HG02763 (cell line): ENCODE results near the gene LGALS1.
"Not testable (repeated sequence)": the region's sequence is repeated elsewhere in the genome, so short reads cannot be mapped to it uniquely, and the experiment has no call there.

Experiments used
- ATAC-seq: cut with Tn5 transposase; IDR thresholded peaks from one replicate; pipeline ENCODE4 v1.9.1; 2021; ENCODE audit warnings: mild to moderate bottlenecking, moderate library complexity; ENCODE audit not compliant: unreplicated experiment

The LGALS1 gene

DNA sequence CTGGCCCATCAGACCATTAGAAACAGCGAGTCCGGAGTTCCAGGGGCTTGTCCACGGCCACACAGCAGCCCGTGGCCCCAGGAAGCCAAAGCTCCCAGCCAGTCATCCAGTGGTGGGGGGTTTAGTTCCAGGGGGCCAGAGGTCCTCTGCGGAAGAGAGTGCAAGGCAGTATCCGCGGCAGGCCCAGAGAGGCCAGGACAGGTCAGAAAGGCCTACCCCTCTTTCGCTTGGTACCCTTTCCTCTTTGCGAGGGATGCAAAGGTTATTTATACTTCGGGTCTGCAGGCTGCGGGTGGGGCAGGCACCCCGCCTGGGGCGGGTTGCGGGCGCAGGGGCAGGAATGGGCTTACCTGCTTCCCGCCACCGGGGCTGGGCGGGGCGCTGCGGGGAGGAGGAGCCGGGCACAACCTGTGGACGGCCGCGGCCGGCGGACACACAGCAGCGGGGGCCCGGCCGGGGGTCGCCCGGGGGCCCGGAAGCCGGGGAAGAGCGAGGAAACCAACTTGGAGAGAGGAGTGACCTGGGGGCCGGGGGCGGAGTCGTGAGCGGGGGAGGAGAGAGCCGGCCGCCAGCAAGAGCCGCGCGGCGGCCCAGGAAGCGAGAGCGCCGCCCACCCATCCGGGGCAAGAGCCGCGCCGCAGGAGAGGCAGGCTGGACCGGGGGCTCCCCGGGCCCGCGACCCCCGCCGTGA, 36.2 kb upstream of the LGALS1 start, which contains the start of gene SH3BP1:
Gene SH3BP1, plus strand, starts transcription at position 600 of the 691 bp plus-strand sequence. CDS start 119 bp downstream, outside the sequence.
- ATAC-seq, result no peak

DNA sequence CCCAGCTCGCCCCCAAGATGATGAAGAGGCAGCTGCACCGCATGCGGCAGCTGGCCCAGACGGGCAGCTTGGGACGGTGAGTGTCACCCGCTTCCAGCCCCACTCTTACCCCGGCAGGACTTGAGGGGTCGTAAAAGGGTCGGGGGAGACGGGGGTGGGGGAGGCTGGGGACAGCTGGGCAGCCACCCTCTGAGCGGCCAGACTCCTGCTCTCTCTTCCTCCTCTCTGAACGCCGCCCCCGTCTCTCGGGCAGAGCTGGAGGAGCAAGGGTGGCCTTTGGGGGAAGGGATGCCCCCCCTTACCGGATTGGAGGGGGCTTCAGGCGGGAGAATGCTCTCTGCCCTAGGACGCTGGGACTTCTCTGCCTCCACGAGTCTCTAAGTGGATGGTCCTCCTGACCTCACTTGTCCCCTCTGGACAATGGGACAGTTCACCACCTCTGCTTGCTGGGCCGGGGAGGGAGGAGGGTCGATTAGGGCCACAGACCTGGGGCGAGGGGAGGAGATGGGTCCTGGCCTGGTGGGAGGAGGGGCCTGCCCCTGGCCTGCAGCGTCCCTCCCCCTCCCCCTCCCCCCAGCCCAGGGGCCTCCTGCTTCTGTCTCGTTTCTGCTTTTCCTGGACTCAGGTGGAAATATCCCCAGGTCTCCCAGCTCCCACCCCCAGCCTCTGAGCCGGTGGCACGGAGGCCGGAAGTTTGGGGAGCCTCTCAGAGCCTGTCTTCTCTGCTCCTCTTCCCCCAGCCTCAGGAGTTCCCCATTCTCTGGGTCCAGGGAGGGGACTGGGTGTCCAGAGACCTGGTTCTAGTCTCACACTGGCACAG, 35.5 kb upstream of the LGALS1 start:
- no peak for ATAC-seq

DNA sequence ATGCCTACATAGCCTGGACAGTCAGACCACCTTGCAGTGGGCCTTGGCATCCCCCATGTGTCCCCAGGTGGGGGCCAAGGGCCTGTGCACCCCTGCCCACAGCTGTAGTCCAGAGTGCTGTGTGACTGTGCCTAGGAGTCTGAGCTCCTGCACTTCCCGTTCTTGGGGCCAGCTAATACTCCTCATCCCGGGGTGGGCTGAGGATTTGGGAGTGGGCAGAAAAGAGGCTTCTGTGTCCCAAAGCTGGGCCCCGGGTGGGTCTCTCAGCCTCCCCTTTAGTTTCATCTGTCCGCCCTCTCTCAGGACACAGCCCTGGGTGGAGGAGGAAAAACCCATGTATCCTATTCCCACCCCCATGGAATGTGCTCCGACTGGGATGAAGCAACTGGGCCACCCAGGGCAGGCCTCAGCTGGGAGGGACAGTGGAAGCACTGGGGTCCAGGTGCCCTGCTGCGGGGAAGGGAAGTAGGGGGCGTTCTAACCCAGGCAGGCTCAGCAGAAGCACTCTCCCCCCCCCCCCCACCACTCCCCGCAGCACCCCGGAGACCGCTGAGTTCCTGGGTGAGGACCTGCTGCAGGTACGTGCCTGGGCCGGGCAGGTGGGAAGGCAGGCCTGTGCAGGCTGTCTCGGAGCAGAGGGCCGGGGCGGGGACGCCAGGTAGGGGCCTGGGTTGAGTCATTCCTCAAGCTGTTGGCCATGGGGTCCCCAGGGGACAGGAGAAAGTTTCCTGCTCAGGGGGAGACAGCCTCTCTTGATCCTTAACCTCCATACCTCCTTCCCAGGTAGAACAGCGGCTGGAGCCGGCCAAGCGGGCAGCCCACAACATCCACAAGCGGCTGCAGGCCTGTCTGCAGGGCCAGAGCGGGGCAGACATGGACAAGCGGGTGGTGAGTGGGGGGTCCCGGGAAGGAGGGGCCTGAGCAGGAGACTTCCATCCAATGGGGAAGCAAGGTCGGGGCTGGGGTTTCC, 34.6 kb upstream of the LGALS1 start:
- ATAC-seq, result no peak

DNA sequence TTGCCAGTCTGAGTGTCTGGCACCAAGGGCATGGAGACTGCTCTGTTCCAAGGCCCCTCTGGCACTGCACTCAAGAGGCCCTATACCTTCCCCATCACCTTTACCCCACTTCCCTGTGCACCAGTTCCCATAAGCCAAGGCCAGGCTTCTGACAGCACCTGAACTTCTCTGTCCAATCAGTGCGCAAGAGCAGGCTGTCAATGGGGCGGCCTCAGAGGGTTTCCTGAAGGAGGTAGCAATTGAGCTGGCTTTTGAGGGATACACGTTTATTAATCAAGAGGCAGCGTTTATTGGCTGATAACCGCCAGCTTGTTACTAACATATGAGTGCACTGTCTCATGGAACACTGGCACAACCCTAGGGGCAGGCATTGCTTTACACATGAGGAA, 33.9 kb upstream of the LGALS1 start:
- no peak for ATAC-seq

DNA sequence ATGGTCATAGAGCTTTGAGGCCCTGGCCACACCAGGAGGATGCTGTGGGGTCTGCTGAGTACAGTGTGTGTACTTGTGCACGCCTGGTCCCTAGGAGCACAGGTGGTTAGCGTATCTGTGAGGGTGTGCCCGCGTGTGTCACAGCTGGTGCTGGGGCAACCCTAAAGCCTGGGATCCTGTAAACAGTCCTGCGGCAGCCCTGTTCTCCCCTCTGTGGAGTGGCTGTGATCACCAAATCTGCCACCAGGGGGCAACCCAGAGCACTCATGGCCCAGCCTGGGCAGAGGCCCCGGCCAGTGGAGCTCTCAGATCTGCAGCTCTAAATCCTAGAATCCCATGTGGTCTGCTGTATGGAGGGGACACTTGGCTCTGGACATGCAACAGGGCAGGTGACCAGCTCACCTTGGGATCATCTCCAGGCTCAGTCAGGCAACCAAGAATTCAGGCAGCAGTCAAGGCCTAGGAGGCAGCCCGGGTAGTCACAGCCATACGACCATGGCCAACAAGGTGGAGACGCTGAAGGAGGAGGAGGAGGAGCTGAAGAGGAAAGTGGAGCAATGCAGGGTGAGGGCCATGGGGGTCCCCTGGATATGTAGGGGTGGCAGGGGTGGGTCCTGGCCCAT, 32.1 kb upstream of the LGALS1 start:
- no peak for ATAC-seq

DNA sequence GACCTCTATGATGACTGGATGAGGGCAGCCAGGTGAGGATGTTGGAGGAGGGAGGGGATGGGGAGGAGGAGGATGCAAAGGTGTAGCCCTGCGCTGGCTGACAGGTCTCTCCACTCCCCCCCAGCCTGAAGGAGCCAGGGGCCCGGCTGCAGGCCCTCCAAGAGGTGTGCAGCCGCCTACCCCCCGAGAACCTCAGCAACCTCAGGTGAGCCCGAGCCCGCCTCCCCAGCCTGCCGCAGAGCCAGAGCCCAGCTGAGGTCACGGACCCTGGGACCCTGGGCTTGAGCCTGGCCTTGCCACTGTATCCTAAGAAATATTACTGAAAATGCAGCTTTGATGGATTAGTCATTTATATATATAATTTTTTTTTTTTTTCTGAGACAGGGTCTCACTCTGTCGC, 28.1 kb upstream of the LGALS1 start:
- no peak for ATAC-seq

DNA sequence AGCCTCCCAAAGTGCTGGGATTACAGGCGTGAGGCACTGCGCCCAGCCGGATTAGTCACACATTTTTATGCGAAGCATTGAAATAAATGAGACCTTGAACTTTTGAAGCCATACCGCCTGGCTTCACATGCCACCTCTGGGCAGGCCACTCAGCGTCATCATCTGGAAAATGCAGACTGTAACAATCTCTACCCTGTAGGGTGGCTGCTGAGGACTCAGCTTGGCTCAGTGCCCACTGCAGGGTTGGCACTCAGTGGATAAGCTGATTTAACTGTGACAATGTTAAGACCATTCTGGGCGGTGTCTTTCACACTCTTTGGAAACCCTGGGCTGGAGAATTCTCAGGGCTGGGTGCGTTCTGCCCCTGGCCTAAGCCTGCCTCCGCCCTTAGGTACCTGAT, 27.5 kb upstream of the LGALS1 start:
- no peak for ATAC-seq

DNA sequence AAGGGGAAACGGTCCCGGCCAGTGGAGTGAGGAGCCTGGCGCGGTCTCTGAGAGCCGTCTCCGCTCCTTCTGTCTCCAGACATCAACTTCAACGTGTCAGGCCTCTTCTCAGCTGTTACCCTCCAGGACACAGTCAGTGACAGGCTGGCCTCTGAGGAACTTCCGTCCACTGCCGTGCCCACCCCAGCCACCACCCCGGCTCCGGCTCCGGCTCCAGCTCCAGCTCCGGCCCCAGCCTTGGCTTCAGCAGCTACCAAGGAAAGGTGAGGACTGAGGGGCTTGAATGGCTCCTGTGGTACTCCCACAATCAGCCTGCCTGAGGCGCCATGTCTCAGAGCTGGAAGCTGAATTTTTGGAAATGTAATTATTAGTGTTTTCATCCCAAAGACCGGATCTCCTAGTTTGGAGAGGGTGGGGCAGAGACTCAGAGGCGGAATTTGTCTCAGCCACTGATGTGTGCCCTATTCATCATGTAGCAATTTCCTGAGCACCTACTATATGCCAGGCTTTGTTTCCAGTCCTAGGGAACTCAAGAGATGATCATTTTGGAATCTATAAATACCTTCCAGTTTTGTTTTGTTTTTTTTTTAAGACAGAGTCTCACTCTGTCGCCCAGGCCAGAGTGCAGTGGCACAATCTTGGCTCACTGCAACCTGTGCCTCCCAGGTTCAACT, 24.8 kb upstream of the LGALS1 start:
- ATAC-seq, result no peak

DNA sequence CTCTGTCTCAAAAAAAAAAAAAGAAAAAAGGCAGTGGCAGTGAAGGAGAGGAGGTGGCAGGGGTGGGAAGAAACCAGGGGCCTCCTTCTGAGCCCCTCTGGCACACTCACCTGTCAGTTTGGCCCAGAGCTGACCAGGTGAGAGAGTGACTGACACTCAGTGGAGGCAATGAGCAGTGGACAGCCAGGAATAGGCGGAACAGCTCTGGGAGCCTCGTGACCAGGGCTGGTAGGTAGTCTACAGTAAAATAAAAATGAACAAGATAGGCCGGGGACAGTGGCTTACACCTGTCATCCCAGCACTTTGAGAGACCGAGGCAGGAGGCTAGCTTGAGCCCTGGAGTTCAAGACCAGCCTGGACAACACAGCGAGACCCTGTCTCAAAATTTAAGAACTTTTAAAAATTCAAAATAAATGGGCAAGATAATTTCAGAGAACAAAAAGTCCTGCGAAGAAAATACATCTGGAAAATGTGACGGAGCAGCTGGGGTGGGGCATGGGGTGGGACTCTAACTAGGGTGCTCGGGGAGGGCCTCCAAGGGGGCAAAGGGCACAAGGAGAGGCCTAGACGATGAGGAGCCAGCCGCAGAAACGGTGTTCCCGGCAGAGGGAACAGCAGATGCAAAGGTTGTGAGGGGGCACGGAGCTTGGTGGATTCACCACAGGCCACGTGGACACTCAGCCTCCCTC, 20.7 kb upstream of the LGALS1 start:
- no peak for ATAC-seq

DNA sequence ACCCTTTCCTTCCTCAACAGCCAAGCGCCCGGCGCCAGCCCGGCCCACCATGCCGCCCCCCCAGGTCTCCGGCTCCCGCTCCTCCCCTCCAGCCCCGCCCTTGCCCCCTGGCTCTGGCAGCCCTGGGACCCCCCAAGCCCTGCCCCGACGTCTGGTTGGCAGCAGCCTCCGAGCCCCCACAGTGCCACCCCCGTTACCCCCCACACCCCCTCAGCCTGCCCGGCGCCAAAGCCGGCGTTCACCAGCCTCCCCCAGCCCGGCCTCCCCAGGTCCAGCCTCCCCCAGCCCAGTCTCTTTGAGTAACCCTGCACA, 20.2 kb upstream of the LGALS1 start:
- ATAC-seq, result no peak

DNA sequence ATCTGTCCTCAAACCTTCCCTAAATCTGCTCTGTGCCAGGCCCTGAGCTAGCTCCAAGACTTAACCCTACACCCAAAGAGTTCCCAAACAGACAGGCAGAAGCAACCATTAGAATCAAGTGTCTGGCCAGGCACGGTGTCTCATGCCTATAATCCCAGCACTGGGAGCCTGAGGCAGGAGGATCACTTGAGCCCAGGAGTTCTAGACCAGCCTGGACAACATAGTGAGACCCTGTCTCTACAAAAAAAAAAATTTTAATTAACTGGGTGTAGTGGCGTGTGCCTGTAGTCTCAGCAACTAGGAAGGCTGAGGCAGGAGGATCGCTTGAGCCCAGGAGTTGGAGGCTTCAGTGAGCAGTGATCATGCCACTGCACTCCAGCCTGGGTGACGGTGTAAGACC, 18.9 kb upstream of the LGALS1 start:
- not testable (repeated sequence) for ATAC-seq

DNA sequence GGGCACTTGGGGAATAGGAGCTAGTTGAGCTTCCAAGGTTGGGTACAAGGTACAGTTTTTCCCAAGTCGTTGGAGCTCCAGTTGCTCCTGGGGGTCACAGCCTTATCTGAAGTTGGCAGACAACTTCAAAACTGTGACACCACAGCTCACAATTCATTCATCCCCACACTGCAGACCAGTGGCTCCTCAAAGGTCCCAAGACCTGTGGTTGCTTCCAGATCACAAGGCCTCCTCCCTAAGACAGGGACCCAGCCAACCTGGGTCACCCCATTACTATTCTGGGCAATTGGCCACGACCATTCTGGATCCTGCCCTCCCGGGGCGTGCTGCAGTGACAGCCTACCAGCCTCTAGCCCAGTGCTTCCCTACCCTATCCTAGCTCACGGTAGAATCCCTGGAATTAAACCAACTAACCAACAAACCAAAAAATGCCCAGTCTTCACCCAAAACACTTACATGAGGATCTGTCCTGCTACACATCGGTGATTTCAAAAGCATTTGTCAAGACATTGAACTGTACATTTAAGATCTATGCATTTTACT, 17.8 kb upstream of the LGALS1 start:
- ATAC-seq, result no peak

DNA sequence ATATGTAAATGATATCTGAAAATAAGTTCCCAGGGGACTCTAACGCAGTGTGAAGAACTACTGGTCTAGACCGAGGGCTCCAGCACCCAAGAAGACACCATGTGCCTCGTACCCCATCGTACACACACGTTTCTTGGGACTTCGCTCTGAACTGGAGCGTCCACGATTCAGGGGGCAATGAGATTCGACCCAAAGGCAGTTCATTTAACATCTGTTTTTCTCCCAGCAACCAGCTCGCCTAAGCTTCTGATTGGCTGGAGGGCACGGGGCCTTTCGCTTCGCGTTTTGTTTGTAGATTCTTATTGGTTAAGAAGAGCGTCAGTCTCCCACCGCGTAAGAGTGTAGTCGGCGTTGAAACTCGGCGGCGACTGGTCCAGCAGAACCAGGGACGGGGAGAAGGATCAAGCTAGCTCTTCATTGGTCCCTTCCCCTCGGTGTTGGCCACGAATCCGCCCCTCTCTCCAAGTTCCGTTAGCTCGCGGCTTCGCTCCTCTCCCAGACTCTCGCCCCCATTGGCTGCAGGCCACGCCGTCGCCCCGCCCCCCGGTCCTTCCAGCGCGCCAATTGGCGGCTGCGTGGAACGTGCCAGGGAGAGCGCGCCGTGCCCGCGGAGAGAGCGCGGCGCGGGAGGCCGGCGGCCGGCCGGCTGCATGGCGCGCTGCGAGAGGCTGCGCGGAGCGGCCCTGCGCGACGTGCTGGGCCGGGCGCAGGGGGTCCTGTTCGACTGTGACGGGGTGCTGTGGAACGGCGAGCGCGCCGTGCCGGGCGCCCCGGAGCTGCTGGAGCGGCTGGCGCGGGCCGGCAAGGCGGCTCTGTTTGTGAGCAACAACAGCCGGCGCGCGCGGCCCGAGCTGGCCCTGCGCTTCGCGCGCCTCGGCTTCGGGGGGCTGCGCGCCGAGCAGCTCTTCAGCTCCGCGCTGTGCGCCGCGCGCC, 17.0 kb upstream of the LGALS1 start, which contains the start of gene PDXP:
Gene PDXP, plus strand, starts transcription at position 591 of the 933 bp plus-strand sequence. Its CDS starts 60 bp downstream, at position 651.
- peak; percentile 85 for ATAC-seq

DNA sequence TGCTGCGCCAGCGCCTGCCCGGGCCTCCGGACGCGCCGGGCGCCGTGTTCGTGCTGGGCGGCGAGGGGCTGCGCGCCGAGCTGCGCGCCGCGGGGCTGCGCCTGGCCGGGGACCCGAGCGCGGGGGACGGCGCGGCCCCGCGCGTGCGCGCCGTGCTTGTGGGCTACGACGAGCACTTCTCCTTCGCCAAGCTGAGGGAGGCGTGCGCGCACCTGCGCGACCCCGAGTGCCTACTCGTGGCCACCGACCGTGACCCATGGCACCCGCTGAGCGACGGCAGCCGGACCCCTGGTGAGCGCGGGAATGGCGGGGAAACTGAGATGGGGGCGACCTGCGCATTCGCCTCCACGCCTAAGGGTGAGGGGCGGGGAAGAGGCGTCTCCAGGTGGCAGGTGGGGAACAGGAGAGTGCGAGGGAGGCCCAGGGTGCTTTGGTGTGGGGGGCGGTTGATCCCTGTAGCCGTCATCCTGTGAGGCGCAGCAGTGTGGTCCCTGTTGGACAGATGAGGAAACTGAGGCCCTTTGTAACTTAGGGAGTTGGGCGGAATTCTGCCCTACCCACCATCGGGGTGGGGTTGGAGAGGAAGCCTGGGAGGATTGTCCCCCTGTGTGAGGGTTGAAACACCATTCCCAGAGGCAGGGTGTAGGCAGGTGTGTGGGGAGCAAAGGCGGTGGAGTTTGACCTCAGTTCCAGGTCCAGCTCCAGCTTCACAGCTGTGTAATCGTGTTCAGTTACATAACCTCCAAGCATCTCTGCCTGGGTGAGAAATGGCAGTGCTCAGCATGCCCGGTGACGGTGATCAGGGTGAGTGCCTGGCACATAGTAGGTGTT, 16.2 kb upstream of the LGALS1 start:
- ATAC-seq, result peak; percentile 7

DNA sequence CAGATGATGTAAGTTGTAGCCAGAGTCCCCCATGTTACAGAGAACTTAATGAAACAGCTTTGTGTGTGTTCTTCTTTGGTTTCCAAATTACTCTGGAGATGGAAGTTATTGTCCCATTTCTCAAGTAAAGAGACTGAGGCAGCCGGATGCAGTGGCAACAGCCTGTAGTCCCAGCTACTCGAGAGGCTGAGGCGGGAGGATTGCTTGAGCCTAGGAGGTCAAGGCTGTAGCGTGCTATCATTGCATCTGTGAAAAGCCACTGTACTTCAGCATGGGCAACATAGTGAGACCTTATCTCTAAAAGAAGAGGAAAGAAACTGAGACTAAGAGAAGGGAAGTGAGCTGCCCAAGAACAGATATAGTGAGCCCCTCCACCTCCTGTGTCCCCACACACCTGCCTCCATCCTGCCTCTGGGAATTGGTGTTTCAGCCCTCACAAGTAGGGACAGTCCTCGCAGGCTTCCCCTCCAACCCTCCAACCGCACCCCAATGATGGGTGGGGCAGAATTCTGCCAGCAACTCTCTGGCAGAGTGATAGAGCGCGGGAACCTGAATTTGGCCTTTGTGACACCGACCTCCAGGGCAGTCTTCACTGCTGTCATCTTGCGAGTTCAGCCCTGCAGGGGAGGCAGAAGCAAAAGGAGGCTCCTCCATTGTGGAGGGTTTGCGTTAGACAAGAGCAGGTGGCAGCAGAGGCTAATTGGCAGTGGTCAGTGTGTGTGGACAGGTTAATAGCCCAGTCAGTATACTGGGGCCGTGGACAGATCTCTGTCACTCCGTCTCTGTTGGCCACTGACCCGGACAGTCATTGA, 15.3 kb upstream of the LGALS1 start:
- no peak for ATAC-seq

DNA sequence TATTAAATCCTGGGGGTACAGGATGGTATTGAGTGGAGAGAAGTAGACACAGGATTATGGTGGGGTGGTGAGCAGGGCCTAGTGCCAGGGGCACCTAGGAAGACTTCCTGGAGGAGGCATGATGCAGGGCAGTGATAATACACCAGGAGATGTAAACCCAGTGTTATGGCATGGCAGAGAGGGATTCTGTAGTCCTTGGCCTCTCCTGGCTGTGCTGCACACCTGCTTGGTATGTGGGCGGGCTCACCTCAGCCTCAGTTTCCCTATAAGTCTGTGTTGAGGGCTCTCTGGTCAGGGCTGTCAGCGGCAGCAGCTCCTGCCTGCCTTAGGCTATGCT, 14.8 kb upstream of the LGALS1 start:
- no peak for ATAC-seq
